ENCODE measurements around the gene SPRYD3.
A peak's percentile ranks its signal among the peaks of the same experiment; 100 is the strongest.
"Not testable (repeated sequence)": the region's sequence is repeated elsewhere in the genome, so short reads cannot be mapped to it uniquely, and the experiment has no call there.

The SPRYD3 gene
- long read RNA-seq, donor 1, partial matches to known transcripts: 0 of 4 reads
- long read RNA-seq, donor 1, other reads (novel, unspliced or antisense): 0 of 4 reads
- long read RNA-seq, donor 2, partial matches to known transcripts: 0 of 3 reads
- long read RNA-seq, donor 2, other reads (novel, unspliced or antisense): 0 of 3 reads
- long read RNA-seq, donor 3, partial matches to known transcripts: 0 of 1 reads
- long read RNA-seq, donor 3, other reads (novel, unspliced or antisense): 0 of 1 reads
- long read RNA-seq, donor 4, partial matches to known transcripts: 0 of 4 reads
- long read RNA-seq, donor 4, other reads (novel, unspliced or antisense): 0 of 4 reads
- long read RNA-seq, donor 5, transcript SPRYD3-201 (11 exons, 2,932 nt): major isoform, 7 of 7 reads
- long read RNA-seq, donor 5, partial matches to known transcripts: 0 of 7 reads
- long read RNA-seq, donor 5, other reads (novel, unspliced or antisense): 0 of 7 reads
- long read RNA-seq, donor 6, partial matches to known transcripts: 0 of 3 reads
- long read RNA-seq, donor 6, other reads (novel, unspliced or antisense): 0 of 3 reads
- long read RNA-seq, donor 7, transcript SPRYD3-201 (11 exons, 2,932 nt): major isoform, 6 of 11 reads
- long read RNA-seq, donor 7, partial matches to known transcripts: 5 of 11 reads
- long read RNA-seq, donor 7, other reads (novel, unspliced or antisense): 0 of 11 reads
- long read RNA-seq, donor 8, transcript SPRYD3-201 (11 exons, 2,932 nt): major isoform, 5 of 5 reads
- long read RNA-seq, donor 8, partial matches to known transcripts: 0 of 5 reads
- long read RNA-seq, donor 8, other reads (novel, unspliced or antisense): 0 of 5 reads

GRCh38 chr12:53079226-53080117 is at the start of gene SPRYD3:
Gene SPRYD3, minus strand, starts transcription at chr12:53079390. Its CDS starts 57 bp downstream, at chr12:53079333.
- DNase-seq: peak; percentile 99

- DNase-seq: no peak
These were observed 48.0 kb upstream of the SPRYD3 start for GRCh38 chr12:53127169-53127568.

DNA sequence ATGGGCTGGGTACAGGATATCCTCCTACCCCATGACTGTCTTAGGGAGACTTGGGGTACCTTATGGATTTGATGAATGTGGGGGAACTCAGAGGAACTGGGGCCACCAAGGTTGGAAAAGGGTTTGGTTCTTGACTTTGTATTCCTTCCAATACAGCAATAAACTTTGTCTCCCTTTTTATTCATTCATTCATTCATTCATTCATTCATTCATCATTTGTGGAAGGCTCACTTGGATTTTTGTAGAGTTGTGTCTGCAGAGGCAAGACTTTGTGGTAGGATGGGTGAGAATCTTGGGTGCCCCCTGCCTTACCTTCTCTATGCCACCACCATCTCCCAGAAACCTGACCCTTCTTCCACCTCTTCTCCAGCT is 45.1 kb upstream of the SPRYD3 start:
- DNase-seq: no peak

- DNase-seq: no peak
These were observed 44.6 kb upstream of the SPRYD3 start for GRCh38 chr12:53123578-53124351.

GRCh38 chr12:53122961-53123468 is 43.8 kb upstream of the SPRYD3 start:
- no peak for DNase-seq

- DNase-seq: no peak
These were observed 41.7 kb upstream of the SPRYD3 start for GRCh38 chr12:53120685-53121525.

- DNase-seq: no peak
These were observed 39.6 kb upstream of the SPRYD3 start for GRCh38 chr12:53118751-53119300.

DNA sequence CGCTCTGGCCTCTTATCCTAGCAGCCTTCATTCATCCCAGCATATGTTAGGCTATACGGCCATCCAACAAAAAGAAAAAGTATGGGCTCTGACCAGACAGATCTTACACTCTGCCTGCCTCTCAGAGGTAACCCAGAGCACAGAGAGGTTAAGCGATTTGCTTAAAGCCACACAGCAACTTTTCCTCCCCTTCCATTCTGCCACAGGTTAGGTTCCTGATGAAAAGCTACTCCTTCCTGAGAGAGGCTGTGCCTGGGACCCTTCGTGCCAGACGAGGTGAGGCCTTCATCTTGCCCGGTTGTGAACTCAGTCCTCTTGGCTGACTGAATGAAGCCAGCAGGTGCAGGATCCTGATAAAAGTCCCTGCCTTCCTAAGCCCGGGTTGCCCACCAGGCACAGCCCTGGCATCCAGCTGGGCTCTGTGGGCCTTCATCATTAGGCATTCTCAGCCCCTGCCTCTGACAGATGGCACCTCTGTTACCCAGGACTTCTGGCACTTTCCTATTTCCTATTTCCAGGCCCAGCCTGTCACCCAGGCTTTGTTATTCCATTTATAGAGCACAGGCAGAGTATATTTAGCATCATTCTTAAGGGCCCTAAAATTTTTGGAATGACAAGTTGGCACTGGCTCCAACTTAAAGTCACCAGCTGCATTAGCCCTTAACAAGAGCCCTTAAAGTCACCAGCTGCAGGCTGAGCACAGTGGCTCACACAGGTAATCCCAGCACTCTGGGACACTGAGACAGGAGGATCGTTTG is 36.9 kb upstream of the SPRYD3 start:
- no peak for DNase-seq

DNA sequence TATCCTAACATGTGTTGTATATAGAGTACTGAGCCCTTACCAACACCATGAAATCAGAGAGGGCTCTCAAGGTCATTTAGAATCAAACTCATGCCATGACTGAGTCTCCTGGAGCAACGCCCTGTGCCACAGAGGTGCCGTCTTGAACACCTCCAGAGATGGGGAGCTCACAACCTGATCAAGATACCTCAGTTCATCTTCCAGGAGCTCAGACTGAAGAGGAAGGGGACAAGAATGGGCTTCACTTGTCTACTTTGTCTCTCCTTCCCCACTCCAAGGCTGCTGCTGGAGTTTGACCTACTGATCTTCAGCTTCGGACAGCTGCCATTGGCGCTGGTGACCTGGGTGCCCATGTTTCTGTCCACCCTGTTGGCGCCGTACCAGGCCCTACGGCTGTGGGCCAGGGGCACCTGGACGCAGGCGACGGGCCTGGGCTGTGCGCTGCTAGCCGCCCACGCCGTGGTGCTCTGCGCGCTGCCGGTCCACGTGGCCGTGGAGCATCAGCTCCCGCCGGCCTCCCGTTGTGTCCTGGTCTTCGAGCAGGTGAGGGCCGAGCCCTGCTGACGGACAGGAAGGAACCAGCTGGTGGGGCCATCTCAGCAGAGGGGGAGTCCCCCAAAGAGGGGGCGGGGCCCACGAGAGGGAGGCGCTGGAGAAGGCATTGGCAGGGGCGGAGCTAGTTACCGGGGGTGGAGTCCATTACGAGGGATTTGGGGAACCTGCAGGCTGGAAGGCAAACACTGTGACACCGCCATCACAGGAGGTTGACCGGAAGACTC is 36.1 kb upstream of the SPRYD3 start:
- DNase-seq: no peak

DNA sequence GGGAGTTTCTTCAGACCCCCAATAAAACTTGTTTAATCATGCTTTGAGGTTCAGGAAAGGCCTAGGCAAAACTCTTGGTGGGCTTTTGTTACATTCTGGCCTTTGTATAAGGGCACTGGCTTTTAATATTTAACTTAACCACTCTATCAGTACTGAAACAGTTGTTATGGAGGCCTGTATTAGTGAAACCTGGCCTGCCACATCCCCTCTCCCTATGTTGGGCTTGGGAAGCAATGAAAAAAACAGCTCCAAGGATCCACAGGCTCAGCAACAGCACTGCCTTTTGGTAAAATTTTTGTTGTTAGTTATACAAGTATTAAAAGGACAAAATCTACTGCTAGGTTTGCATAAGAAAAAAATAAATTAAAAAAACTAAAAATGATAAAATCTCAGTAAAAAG is 34.8 kb upstream of the SPRYD3 start:
- no peak for DNase-seq

GRCh38 chr12:53113136-53113705 is 34.0 kb upstream of the SPRYD3 start:
- no peak for DNase-seq

GRCh38 chr12:53112431-53112830 is 33.2 kb upstream of the SPRYD3 start:
- DNase-seq: not testable (repeated sequence)

GRCh38 chr12:53107122-53107521 is 27.9 kb upstream of the SPRYD3 start:
- DNase-seq: no peak

GRCh38 chr12:53105712-53106439 is 26.7 kb upstream of the SPRYD3 start:
- no peak for DNase-seq

- DNase-seq: no peak
These were observed 26.1 kb upstream of the SPRYD3 start for GRCh38 chr12:53105256-53105655.

- DNase-seq: no peak
These were observed 24.7 kb upstream of the SPRYD3 start for GRCh38 chr12:53103860-53104305.
